Activated CD4-positive, alpha-beta T cell treated with anti-CD3 and anti-CD28 coated beads, Interleukin-2, amount 50 U/mL, for 16 hours (primary cell): Measurements from ENCODE around the gene CNTNAP2.

ENCODE experiments used
- DNase-seq: peaks from one replicate; pipeline ENCODE4 v3.0.0-alpha.2; 2020

Gene CNTNAP2

GRCh38 chr7:146116521-146117222 lies at the start of gene CNTNAP2:
Gene CNTNAP2, plus strand, starts transcription at chr7:146116801. Its CDS starts 76 bp downstream, at chr7:146116877.
- DNase-seq = no peak

- no peak for DNase-seq
Measured at GRCh38 chr7:146067880-146068279, 48.7 kb upstream of the CNTNAP2 start.

- DNase-seq = no peak
Measured at GRCh38 chr7:146074195-146074765, 42.3 kb upstream of the CNTNAP2 start.

- DNase-seq = no peak
Measured at GRCh38 chr7:146076344-146076743, 40.3 kb upstream of the CNTNAP2 start.

GRCh38 chr7:146084086-146084485 lies 32.5 kb upstream of the CNTNAP2 start:
- no peak for DNase-seq

GRCh38 chr7:146090023-146090645 lies 26.5 kb upstream of the CNTNAP2 start:
- DNase-seq = peak; percentile 23

- no peak for DNase-seq
Measured at GRCh38 chr7:146094356-146094755, 22.2 kb upstream of the CNTNAP2 start.

GRCh38 chr7:146096994-146097393 lies 19.6 kb upstream of the CNTNAP2 start:
- DNase-seq = no peak

- DNase-seq = no peak
Measured at GRCh38 chr7:146106319-146106718, 10.3 kb upstream of the CNTNAP2 start.

- DNase-seq = no peak
Measured at GRCh38 chr7:146112755-146113154, 3.8 kb upstream of the CNTNAP2 start.

- no peak for DNase-seq
Measured at GRCh38 chr7:146115548-146115850, 1.1 kb upstream of the CNTNAP2 start.

GRCh38 chr7:146115851-146116520 lies 615 bp upstream of the CNTNAP2 start:
- peak; percentile 12 for DNase-seq

- DNase-seq = no peak
Measured at GRCh38 chr7:146117576-146117975, 975 bp downstream of the CNTNAP2 start.

GRCh38 chr7:146119002-146119401 lies 2.4 kb downstream of the CNTNAP2 start:
- no peak for DNase-seq

- DNase-seq = no peak
Measured at GRCh38 chr7:146123715-146124114, 7.1 kb downstream of the CNTNAP2 start.

GRCh38 chr7:146126767-146127509 lies 10.3 kb downstream of the CNTNAP2 start:
- DNase-seq = no peak

- no peak for DNase-seq
Measured at GRCh38 chr7:146129296-146129695, 12.7 kb downstream of the CNTNAP2 start.

GRCh38 chr7:146129997-146130396 lies 13.4 kb downstream of the CNTNAP2 start:
- DNase-seq = no peak

GRCh38 chr7:146131701-146132100 lies 15.1 kb downstream of the CNTNAP2 start:
- DNase-seq = no peak

GRCh38 chr7:146136357-146136875 lies 19.8 kb downstream of the CNTNAP2 start:
- DNase-seq = no peak

- DNase-seq = no peak
Measured at GRCh38 chr7:146138926-146139325, 22.3 kb downstream of the CNTNAP2 start.

- DNase-seq = no peak
Measured at GRCh38 chr7:146146831-146147486, 30.4 kb downstream of the CNTNAP2 start.
